Raji (cell line): ENCODE data around the gene PDE9A.

Experiments
- POLR2A ChIP-seq: IDR thresholded peaks from 2 replicates; pipeline ENCODE4 v1.6.1; 2011; ENCODE audit warnings: low read depth, low read length, control low read depth; ENCODE audit not compliant: insufficient read depth

Gene PDE9A

DNA sequence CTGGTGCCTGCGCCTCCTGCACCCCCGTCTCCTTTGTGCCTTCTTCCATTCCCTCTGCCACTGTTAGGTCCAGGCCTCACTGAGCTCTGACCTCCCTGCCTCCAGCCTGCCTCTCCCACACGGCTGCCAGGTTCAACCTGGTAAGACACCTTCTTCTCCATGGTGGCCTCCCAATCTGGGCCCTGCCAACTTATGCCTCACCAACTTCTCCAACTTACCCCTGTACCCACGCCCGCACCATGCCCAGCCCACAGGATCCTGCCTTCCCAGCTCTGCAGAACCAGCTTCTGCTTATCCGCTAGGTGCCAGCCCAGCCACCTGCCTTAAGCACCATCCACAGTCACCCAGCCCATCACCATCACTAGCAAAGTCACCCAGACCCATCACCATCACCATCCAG lies 37.2 kb downstream of the PDE9A start:
- no peak for TF ChIP-seq POLR2A

DNA sequence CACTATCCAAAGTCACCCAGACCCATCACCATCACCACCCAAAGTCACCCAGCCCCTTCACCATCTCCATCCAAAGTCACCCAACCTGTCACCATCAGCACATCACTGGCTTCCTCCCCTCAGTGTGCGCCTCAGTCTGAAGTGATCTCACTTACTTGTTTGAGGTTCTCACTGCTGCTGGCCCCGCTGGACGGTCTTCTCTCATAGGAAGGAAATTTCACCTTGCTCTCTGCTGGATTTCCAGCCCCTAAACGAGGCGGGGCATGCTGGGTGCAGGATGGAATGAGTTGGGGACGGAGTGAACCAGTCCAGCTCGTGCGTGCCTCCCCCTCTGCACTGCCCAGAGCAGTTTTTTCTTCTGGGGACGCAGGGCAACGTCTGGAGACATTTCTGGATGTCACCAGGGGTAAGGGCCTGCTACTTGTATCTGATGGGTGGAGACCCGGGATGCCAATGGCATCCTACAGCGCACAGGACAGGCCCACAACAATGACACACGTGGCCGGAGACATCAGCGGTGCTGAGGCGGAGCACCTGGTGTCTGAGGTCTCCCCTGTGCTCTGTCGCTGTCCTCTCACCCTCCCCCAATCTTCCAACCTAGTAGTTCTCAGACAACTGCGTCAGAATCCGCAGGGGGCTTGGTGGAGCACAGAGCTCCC lies 38.6 kb downstream of the PDE9A start:
- TF ChIP-seq POLR2A: no peak

DNA sequence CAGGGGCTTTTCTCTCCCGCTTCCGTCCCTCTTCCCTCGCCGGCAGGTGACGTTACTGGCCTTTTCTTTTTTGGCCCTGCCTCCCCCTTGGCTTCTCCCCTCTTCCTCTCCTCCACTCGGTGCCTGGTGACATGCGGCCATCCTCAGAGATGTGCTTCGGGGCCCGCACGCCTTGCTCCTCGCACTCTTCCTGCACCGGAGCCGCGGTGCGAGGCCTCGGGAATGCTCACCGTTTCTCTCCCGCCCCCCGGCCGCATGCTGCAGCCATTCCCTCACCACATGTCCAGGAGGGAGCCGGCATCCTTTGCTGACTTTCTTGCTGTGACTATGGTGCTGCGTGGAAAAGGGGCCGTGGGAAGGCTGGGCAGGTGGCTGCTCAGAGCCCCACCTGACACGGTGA lies 39.3 kb downstream of the PDE9A start:
- TF ChIP-seq POLR2A: no peak

DNA sequence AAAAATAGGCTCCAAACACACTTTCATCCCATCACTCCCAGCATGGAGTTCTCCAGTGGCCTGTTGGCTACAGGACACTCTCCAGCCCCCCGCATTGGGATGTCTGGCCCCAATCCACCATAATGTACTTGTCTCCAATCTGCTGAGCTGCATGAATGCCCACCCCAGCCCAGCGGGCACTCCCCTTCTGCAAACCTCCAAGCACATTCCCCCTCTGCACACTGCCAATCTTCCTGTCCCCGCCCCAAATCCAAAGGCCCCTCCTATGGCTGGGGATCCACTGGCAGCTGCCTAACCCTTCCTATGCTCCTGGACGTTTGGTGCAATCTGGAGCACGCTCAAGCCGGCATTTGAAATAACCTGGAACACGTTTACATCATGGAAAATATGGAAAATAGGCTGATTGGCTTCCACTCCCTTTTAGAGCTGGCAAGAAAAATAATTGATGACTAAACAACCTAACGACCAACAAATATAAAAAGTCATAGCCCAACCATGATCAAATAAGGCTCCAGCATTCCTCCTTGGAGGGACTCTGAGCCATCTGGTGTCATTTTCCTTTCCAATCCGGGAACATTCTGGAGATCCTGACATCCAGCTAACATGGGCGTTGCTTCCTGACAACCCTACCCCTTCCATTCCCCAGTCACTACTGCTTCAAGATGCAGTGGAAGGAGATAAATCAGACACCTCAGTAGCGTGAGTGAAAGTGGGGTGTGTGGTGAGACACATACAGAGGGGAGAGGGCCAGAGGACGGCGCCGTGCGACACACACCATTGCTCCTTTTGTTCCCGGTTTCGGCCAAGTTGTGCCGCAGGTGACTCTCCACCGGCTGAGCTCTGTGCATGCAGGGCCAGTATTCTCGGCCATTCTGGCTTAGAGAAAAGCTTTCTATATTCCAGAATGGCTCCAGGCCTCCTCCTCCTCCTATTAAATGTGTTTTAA lies 41.6 kb downstream of the PDE9A start:
- TF ChIP-seq POLR2A: no peak

DNA sequence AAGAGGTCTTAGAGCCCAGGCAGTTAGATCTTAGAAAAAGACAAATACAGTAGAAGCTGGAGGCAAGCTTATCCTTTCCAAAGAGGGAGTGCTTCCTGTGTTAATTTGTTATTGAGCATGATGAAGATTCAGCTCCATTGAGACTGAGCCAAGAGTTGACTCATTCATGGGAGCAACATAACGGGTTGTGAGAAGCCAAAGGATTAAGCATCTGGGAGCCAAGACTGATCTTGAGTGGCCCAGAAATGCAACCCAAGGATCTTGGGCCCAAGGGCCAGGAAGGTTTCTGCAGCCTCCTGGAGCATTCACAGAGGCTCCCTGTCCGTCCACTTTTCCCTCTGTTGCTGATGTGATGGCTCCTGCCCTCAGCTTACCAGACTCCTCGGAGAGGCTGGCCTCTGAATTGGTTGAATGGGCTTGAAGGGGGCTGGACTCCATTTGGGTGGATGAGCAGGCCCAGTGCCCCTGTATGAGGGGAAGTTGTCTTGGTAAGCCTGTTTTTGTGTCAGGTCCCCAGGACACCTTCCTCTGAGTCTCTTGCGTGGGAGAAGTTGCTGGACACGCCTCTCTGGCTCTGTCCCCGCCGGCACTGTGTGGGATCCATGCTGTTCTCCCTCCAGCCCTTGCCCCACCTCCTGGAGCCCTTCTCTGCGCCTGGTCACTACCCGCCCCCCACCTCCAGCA lies 42.4 kb downstream of the PDE9A start:
- no peak for TF ChIP-seq POLR2A

DNA sequence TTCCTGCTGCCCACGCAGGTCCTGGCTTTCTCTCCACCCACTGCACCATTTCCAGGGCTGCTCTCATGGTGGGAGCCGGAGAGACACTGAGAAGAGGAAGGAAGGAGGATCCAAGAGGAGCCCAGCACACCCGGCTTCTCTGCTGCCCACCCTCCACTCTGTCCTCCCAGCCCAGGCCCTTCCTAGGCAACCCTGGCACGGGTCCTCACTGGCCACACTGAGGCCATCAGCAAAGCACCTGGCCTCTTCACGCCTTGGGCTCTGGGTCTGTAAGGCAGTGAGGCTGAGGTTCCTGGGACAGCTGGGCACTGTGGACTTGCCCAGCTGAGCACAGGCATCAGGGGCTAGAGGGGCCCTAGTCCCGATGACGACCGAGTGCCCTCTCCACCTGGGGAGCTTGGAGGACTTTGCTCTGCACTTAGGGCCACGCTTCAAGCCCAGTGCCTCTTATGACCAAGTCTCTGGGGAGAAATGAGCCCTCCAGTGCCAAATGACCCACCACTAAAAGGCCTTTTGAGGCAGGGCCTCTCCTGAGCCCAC lies 43.1 kb downstream of the PDE9A start:
- no peak for TF ChIP-seq POLR2A

DNA sequence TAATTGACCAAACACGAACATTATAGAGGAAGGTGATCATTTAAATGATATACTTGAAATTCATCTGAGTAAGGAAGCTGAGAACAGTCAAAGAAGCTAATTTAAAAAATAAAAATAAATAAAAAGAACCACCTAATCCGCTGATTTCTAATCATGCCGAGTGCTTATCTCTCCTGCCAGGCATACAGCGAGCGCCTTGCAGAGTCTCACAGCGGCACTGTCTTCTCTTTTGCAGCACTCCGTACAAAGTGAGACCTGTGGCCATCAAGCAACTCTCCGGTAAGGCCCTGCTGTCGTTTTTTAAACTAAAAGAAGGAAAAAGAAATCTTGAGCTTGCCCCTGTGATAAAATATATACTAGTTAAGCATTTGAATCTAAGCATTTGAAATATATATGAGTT lies 45.3 kb downstream of the PDE9A start:
- TF ChIP-seq POLR2A: no peak

DNA sequence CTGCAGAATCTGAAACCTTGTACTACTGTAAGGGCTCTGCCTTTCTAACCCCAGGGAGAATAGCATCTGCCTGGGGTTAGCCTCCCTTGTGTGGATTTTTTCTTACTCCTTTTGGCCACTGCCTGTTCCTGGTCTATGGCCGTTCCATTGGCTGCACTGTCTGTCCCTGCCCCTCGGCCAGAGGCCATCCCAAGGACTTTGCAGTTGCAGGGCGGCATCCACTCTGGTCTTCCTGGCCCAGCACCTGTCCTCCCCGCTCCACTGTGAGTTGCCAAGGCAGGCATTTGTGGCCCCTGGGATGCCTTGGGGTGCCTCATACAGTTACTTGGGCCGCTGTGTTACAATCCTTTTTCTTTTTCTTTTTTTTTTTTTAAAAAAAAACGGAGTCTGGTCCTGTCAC lies 45.8 kb downstream of the PDE9A start:
- no peak for TF ChIP-seq POLR2A

DNA sequence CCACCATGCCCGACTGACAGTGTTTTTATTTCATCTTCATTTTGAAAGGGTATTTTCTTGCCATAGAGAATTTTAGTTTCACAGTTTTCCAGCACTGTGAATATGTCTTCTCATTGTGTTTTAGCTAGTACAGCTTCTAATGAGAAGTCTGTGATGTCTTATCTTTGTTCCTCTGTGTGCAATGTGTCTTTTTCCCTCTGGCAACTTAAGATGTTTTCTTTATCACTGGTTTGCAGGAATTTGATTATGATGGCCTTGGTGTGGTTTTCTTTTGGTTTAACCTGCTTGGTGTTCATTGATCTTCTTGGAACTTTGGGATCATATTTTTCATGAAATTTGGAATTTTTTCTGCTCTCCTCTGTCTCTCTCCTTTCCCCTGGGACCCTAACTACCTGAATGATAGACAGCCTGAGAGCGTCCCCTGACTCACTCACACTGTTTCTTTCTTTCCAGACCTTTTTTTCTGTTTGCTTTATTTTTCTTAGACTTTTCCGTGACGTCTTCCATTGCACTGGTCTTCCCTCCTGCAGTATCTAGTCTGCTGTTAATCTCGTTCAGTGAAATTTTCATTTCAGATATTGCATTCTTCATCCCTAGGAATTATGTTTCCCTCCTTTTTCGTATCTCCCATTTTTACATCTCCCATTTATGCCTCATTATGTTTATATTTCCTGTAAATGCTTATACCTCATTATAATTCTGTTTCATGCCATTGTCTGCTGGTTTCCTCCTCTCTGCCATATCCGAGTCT lies 48.5 kb downstream of the PDE9A start:
- no peak for TF ChIP-seq POLR2A

DNA sequence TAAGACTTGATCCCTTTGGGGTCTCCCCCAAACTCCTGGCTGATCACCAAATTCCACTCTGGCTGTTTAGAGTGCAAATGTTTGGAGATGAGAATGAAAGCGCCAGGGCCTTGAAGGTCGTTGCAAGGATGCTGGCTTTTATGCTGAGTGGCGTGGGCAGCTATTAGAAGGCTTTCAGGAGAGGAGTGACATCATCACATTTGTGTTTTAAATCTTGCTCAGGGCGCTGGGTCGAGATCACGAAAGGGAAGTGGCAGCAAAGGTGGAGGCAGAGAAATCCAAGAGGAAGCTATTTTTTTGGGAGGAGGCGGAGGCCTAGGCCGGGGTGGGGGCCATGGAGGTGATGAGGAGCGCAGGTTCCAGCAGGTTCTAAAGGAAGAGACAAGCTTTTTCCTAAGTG lies 49.3 kb downstream of the PDE9A start:
- TF ChIP-seq POLR2A: no peak

DNA sequence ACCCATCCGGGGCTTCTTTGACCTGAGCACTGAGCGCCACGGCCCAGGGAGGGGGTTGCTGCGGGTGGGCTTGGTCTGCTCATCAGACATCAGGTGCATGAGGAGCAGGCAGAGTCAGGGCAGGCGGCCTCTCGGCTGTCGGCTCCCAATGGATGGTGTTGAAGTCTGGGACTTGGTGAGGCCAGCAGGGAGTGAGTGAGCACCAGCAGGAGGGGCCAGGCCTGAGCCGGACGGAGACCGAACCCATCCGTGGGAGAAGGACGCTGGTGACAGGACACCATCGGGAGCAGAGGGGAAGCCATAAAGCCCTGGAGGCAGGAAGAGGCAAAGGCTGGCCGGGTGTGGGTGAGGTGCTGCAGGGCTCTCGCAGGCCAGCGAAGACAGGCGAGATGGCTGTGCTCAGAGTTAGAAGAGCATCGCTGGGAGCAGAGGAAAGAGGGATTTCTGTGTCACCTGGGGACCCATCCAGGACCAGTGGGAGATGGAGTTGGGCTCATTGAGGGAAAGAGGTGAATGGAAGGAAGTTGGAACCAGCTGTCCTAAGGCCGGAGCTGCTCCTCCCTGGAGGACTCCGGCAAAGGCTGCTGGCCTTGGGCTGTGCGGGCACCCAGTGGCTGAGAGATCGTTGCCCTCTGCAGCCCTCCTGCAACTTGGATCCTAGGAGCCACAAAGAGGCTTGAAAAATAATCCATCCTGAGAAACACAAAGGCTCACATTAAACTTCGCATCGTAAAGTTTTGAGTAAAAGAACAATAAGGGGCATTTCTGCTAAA lies 49.9 kb downstream of the PDE9A start:
- no peak for TF ChIP-seq POLR2A

DNA sequence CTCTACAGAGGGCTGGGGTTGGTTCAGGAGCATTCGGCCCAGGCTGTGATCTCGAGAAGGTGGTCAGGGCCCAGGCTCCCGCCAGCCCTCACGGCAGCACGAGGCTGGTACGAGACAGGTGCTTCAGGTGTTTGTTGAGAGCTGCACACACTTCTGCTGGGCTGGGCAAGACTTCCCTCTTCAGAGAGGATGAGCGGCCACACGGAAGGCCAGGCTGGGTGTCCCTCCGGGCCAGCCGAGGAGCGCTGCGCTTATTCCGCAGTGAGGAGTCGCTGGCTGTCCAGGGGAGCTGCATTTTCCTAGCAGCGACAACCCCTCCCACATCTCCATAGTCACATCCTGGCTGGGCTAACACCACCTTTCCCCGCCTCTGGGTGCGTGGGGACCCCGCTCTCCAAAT lies 50.5 kb downstream of the PDE9A start:
- no peak for TF ChIP-seq POLR2A

DNA sequence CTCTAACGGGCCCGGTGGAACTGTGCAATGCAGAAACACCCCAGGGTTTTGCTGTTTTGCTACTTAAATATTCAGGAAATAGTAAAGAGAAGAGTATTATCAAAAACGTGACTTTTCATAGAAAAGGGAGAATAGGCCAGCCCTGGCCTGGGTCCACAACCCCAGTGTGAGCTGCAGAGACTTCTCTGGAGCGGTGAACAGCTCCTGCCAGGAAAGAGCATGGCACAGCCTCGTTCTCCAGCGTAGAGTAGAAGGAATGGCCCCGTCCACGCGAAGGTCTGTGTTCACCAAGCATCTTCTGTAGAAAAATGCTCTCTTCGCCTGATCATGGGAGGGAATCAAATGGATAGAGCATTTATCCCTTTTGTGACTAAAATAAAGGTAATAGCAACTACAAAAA lies 51.4 kb downstream of the PDE9A start:
- TF ChIP-seq POLR2A: no peak

DNA sequence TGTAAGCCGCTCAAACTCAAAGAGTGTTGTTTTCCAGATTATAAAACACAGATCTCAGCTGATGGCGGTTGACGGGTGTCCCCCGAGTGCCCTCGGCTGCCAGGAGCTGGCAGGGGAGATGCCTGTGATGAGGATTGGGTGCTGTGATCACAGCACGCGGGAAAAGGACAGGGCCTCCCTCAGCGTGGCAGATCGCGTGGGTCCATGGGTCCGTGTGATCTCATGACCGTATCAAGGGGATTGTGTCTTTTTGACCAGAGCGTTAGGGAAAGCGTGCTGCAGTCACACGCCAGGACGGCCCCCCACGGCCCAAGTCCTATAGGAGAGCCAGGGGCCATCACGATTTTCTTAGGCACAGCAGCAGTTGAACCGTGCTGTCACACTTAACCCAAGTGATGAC lies 51.9 kb downstream of the PDE9A start:
- no peak for TF ChIP-seq POLR2A
